ENCODE data around the gene CYP4F8.
A peak's percentile ranks its signal among the peaks of the same experiment; 100 is the strongest.

The CYP4F8 gene

DNA sequence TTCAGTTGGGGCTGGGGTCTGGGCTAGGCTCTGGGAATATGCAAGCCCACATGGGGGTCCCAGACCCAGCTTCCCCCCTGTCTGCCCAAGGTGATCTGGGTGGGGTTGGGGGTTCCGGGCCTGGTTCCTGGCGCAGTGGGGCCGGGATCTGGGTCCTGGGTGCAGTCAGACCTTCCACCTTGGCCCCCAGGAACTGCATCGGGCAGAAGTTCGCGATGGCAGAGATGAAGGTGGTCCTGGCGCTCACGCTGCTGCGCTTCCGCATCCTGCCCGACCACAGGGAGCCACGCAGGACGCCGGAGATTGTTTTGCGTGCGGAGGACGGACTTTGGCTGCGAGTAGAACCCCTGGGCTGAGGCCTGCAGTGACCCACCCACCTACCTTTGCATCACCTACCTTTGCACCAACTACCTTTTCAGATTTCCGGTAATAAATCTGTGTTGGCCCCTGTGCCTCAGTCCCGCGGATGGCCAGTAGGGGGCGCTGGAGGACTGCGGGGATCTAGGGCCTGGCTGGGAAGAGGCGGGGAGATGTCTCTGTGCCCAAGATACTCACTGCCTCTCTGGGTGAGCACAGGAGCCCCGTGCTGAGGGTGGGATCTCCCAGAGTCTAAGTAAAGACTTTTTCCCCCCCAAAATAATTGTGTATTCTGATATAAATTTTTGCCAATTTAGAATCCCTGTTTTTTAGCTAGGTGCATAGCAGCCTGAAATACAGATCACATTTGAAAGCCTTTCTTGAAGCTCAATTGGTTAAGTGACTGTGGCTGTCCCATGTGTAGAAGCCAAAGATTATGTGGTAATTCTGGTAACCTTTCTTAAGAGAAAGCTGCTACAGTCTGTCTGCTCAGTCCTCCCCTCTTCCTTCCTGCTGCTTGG lies 14.2 kb downstream of the CYP4F8 start:
- no peak overlapping the region for H3K4me3 ChIP-seq (ENCODE audit: insufficient read depth, low read length, poor library complexity, severe bottlenecking)
- no peaks in the 10 kb centered on the region for H3K9me3 ChIP-seq (ENCODE audit: insufficient read depth, low read length)
- H4K20me1 ChIP-seq (ENCODE audit: low read depth, low read length): no peaks in the 10 kb centered on the region
- H3K27me3 ChIP-seq (ENCODE audit: low read length): no peaks in the 10 kb centered on the region
- H3K4me2 ChIP-seq (ENCODE audit: low read depth, low read length, poor library complexity, severe bottlenecking): no peak overlapping the region
- no peaks in the 10 kb centered on the region for H3K79me2 ChIP-seq (ENCODE audit: insufficient read depth, low read length)
- no peak overlapping the region for H2AFZ ChIP-seq (ENCODE audit: low read depth, low read length, severe bottlenecking)
- H3K9me2 ChIP-seq (replicated peaks; ENCODE audit: insufficient read depth, low read length): no peaks in the 10 kb centered on the region
- no peaks in the 10 kb centered on the region for H3K36me3 ChIP-seq (ENCODE audit: low read length)
- H3K27ac ChIP-seq (ENCODE audit: low read depth, low read length): no peak overlapping the region
- no peak overlapping the region for H3K9ac ChIP-seq (ENCODE audit: low read length)
- no peaks in the 10 kb centered on the region for H3F3A ChIP-seq (ENCODE audit: insufficient read depth)
- no peak for TF ChIP-seq EZH2phosphoT487 (conservative IDR thresholded peaks at IDR 0.05; ENCODE audit: low read length)
- TF ChIP-seq, protein P1, sequence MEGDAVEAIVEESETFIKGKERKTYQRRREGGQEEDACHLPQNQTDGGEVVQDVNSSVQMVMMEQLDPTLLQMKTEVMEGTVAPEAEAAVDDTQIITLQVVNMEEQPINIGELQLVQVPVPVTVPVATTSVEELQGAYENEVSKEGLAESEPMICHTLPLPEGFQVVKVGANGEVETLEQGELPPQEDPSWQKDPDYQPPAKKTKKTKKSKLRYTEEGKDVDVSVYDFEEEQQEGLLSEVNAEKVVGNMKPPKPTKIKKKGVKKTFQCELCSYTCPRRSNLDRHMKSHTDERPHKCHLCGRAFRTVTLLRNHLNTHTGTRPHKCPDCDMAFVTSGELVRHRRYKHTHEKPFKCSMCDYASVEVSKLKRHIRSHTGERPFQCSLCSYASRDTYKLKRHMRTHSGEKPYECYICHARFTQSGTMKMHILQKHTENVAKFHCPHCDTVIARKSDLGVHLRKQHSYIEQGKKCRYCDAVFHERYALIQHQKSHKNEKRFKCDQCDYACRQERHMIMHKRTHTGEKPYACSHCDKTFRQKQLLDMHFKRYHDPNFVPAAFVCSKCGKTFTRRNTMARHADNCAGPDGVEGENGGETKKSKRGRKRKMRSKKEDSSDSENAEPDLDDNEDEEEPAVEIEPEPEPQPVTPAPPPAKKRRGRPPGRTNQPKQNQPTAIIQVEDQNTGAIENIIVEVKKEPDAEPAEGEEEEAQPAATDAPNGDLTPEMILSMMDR (IDR thresholded peaks at IDR 0.05; ENCODE audit: insufficient read depth, low read length, poor library complexity, severe bottlenecking): peak; percentile 94

DNA sequence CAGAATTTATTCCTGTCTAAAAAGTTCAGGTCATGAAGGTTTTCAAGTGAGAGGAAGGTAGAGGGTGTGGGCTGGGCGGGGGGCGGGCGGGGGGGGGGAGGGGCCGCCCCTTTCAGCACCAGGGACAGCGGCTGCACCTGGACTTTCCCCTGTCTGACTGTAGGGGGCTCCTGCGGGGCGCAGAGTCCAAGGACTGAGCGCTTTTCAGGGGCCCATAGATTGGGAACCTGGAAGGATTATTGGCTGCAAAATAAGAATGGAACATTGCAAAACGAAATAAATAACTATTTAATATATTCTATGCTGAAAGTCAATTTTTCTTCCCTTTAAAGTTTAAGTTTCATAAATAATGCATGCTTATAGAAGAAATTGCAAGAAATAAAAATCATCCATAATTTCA lies 16.8 kb downstream of the CYP4F8 start:
- Histone ChIP-seq H3K27me3 (ENCODE audit: low read length) (no peaks in the 10 kb centered on the region), H3K36me3 (ENCODE audit: low read length) (no peaks in the 10 kb centered on the region), H3K4me3 (ENCODE audit: insufficient read depth, low read length, poor library complexity, severe bottlenecking) (no peak overlapping the region), H3K9me3 (ENCODE audit: insufficient read depth, low read length) (no peaks in the 10 kb centered on the region), H2AFZ (ENCODE audit: low read depth, low read length, severe bottlenecking) (no peak overlapping the region), H3K79me2 (ENCODE audit: insufficient read depth, low read length) (no peaks in the 10 kb centered on the region), H3K27ac (ENCODE audit: low read depth, low read length) (no peak overlapping the region), H4K20me1 (ENCODE audit: low read depth, low read length) (no peaks in the 10 kb centered on the region), H3K4me2 (ENCODE audit: low read depth, low read length, poor library complexity, severe bottlenecking) (no peak overlapping the region), H3F3A (ENCODE audit: insufficient read depth) (no peaks in the 10 kb centered on the region), H3K9ac (ENCODE audit: low read length) (no peak overlapping the region), H3K9me2 (replicated peaks; ENCODE audit: insufficient read depth, low read length) (no peaks in the 10 kb centered on the region)
- no peak for TF ChIP-seq EZH2phosphoT487 (conservative IDR thresholded peaks at IDR 0.05; ENCODE audit: low read length)
- TF ChIP-seq, protein P1 (IDR thresholded peaks at IDR 0.05; ENCODE audit: insufficient read depth, low read length, poor library complexity, severe bottlenecking): no peak

DNA sequence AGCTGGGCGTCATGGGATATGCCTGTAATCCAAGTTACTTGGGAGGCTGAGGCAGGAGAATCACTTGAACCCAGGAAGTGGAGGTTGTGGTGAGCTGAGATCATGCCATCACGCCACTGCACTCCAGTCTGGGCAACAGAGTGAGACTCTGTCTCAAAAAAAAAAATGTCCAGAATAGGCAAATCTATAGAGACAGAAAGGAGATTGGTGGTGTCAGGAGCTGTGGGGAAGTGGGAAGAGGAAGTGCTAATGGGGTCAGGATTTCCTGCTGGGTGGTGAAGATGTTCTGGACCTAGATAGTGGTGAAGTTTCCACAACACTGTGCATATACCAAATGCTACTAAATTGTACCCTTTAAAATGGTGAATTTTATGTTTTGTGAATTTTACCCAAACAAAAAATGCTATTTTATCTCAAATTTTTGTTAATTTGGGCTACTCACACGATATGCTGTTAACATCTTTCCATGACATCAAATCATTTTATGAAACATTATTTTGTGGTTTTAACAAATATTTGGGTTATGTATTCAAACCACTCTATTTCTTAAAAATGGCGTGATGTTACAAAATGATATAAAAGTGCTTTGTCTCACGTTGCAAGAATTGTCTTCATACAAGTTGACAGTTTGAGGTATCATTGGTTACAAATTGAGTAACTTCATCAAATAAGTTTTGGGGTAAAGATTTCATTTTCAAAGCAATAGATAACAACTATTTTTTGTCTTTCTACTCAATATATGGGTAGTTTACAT lies 18.2 kb downstream of the CYP4F8 start:
- H3K79me2 ChIP-seq (ENCODE audit: insufficient read depth, low read length): no peaks in the 10 kb centered on the region
- H3K27me3 ChIP-seq (ENCODE audit: low read length): no peaks in the 10 kb centered on the region
- H3K4me3 ChIP-seq (ENCODE audit: insufficient read depth, low read length, poor library complexity, severe bottlenecking): no peak overlapping the region
- no peak overlapping the region for H2AFZ ChIP-seq (ENCODE audit: low read depth, low read length, severe bottlenecking)
- H3K27ac ChIP-seq (ENCODE audit: low read depth, low read length): no peak overlapping the region
- H3K9me2 ChIP-seq (replicated peaks; ENCODE audit: insufficient read depth, low read length): no peaks in the 10 kb centered on the region
- H3K9ac ChIP-seq (ENCODE audit: low read length): no peak overlapping the region
- no peaks in the 10 kb centered on the region for H3K36me3 ChIP-seq (ENCODE audit: low read length)
- no peaks in the 10 kb centered on the region for H3K9me3 ChIP-seq (ENCODE audit: insufficient read depth, low read length)
- no peak overlapping the region for H3K4me2 ChIP-seq (ENCODE audit: low read depth, low read length, poor library complexity, severe bottlenecking)
- no peak for TF ChIP-seq EZH2phosphoT487 (conservative IDR thresholded peaks at IDR 0.05; ENCODE audit: low read length)
- TF ChIP-seq, protein P1 (IDR thresholded peaks at IDR 0.05; ENCODE audit: insufficient read depth, low read length, poor library complexity, severe bottlenecking): no peak
- no peaks in the 10 kb centered on the region for H4K20me1 ChIP-seq (ENCODE audit: low read depth, low read length)
- H3F3A ChIP-seq (ENCODE audit: insufficient read depth): no peaks in the 10 kb centered on the region
